Heart left ventricle (tissue), 16 donors: ENCODE data around the gene KCNRG. TPM values are rescaled to one million over a fixed set of nuclear protein-coding genes. Genes with fewer than 3 reads are reported as not detected.
"Not testable (repeated sequence)": the region's sequence is repeated elsewhere in the genome, so short reads cannot be mapped to it uniquely, and the experiment has no call there.

Experiments used
- ATAC-seq, 4 donors: fragments of 200-7000 bp; cut with Tn5 transposase; one replicate each; pipeline ENCODE4 v1.9.1; 2020 to 2022; ENCODE audit warnings: moderate library complexity in 4 of 4, mild to moderate bottlenecking in 3 of 4, moderate number of reproducible peaks in 1 of 4
- DNase-seq, 5 donors: peaks; one replicate each; pipeline ENCODE4 v3.0.0-alpha.2; 2020
- H3K27ac ChIP-seq, 12 donors: fragments of 200-600 bp; sonication (generic) in 4 of 12; one replicate each; pipeline versions ENCODE4 v1.5.0 to v1.8.0; 2016 to 2022; ENCODE audit warnings: mild to moderate bottlenecking in 2 of 12
- H3K27me3 ChIP-seq, 9 donors: fragments of 200-600 bp; sonication (generic) in 2 of 9; one replicate each; pipeline versions ENCODE4 v1.5.1 to v1.8.0; 2016 to 2022; ENCODE audit warnings: mild to moderate bottlenecking in 3 of 9
- H3K36me3 ChIP-seq, 9 donors: fragments of 200-600 bp; sonication (generic) in 2 of 9; one replicate each; pipeline versions ENCODE4 v1.5.0 to v1.8.0; 2018 to 2022; ENCODE audit warnings: mild to moderate bottlenecking in 2 of 9
- H3K4me1 ChIP-seq, 12 donors: fragments of 200-600 bp; sonication (generic) in 4 of 12; one replicate each; pipeline versions ENCODE4 v1.5.0 to v1.8.0; 2016 to 2022; ENCODE audit warnings: mild to moderate bottlenecking in 3 of 12
- H3K4me3 ChIP-seq, 12 donors: fragments of 200-600 bp; sonication (generic) in 4 of 12; one replicate each; pipeline versions ENCODE4 v1.5.0 to v1.8.0; 2017 to 2022; ENCODE audit warnings: mild to moderate bottlenecking in 9 of 12, moderate library complexity in 4 of 12
- H3K9me3 ChIP-seq, 12 donors: fragments of 200-600 bp; sonication (generic) in 4 of 12; one replicate each; pipeline versions ENCODE4 v1.5.0 to v1.8.0; 2016 to 2022; ENCODE audit warnings: mild to moderate bottlenecking in 1 of 12
- CTCF ChIP-seq, 12 donors: fragments of 200-600 bp; sonication (generic) in 4 of 12; IDR thresholded peaks; one replicate each; pipeline versions ENCODE4 v1.5.0 to v1.8.0; 2018 to 2022; ENCODE audit warnings: antibody characterized with exemption in 12 of 12, mild to moderate bottlenecking in 5 of 12
- POLR2A ChIP-seq, 2 donors: fragments of 450-650 bp; IDR thresholded peaks; one replicate each; pipeline ENCODE4 v1.6.1; 2017; ENCODE audit warnings: antibody characterized with exemption in 2 of 2, mild to moderate bottlenecking in 2 of 2, moderate library complexity in 2 of 2
- WGBS, 4 donors: extraction: QIAGEN DNeasy Blood & Tissue Kit in 2 of 4; methylation state at CpG; one replicate each; pipeline versions ENCODE4 v1.1.5 to v1.1.7; 2013 to 2018; 5-methylcytosine and 5-hydroxymethylcytosine counted together
- intact Hi-C, 10 donors: fragments of 100-400 bp; cut with DNase I; formaldehyde crosslinking; loops; one replicate each; pipeline versions ENCODE4 v1.11.1 to v1.14.2; 2022
- polyA plus RNA-seq, 2 donors: library from polyadenylated mRNA; stranded (reverse); fragments of 200-250 nt; gene quantifications; one replicate each; pipeline ENCODE4 v1.2.3, GENCODE V29; 2013
- total RNA-seq, 9 donors: library from RNA; depleted of rRNA in 2 of 9; stranded (reverse); fragments of >200 nt in 2 of 9; fragmentation: NEBNext Ultra II Directional in 3 of 9; extraction: Animal tissue kit (Norgen Biotek cat#: 25700) in 3 of 9; gene quantifications; one replicate each; pipeline versions ENCODE4 v1.1.0 to v1.2.4, GENCODE V29; 2016 to 2023
- donor health status: ischemic (EF 13 %, LVEDD 7.1; RV severe dilation, severe dysfunction).
- donor health status: healthy with polysubstance abuse.
- donor health status: DM: no; HTN: yes; CAD: no.
- donor health status: DM: no; HTN: no; CAD: no.
- donor health status: ischemic (EF 25% LVEDD 6.9; RV normal size, moderate dysfunction).
- donor health status: ischemic (EF 25% LVEDD 5.7; RV mildly dilated, moderate dysfunction).
- donor health status: healthy.
- donor health status: DM: yes; HTN: yes; CAD: no.
- donor health status: ischemic (EF 35%, LVEDD 5.7; RV mildly dilated, moderate dysfunction).
- donor health status: nonischemic (EF 11% LVEDD 7.7; RV severe dilation, severe dysfunction).
- donor health status: DM: yes; HTN: yes; CAD: no.
- donor health status: PGD.
- donor health status: ischemic (EF 29% LVEDD 5.4; RV normal size, mild dysfunction).
- donor health status: nonischemic (EF 23%, LVEDD 6.1; RV moderate dilation, normal function).

Gene KCNRG
- total and polyA plus RNA-seq, 11 donors: 0.15 to 3.2 (median 0.38) TPM; not detected in 3

- Histone ChIP-seq H3K27ac (no peak overlapping the region), H3K4me3 (no peak overlapping the region), H3K36me3 (peaks cover 0 to 18% (median 2%) of the 10 kb centered on the region in 9 donors), H3K4me1 (peaks cover 0 to 19% (median 0%) of the 10 kb centered on the region in 12 donors), H3K27me3 (no peaks in the 10 kb centered on the region), H3K9me3 (peaks cover 0 to 4% (median 0%) of the 10 kb centered on the region in 12 donors)
- 91 to 97% (median 92%) methylated on average over 1 of the region's 1 CpG for WGBS, 4 donors
- ATAC-seq (no peak), DNase-seq (no peak)
- TF ChIP-seq CTCF (IDR thresholded peaks at IDR 0.05) (no peak), POLR2A (IDR thresholded peaks at IDR 0.05) (no peak)
- intact Hi-C loops: no loop called here
These were observed 38.6 kb downstream of the KCNRG start for GRCh38 chr13:50053844-50054243.

GRCh38 chr13:50055454-50055853 lies 40.2 kb downstream of the KCNRG start:
- ATAC-seq: no peak
- Histone ChIP-seq H3K4me1 (peaks cover 0 to 19% (median 0%) of the 10 kb centered on the region in 12 donors), H3K9me3 (peaks cover 0 to 4% (median 0%) of the 10 kb centered on the region in 12 donors), H3K27me3 (no peaks in the 10 kb centered on the region), H3K4me3 (no peak overlapping the region), H3K27ac (peak overlapping the region in 1 of 12 donors; percentile 42), H3K36me3 (peaks cover 0 to 15% (median 7%) of the 10 kb centered on the region in 9 donors)
- TF ChIP-seq POLR2A (IDR thresholded peaks at IDR 0.05) (no peak), CTCF (IDR thresholded peaks at IDR 0.05) (no peak)
- WGBS, 4 donors: 60 to 81% (median 74%) methylated on average over 1 of the region's 1 CpG
- no peak for DNase-seq
- intact Hi-C loops: no loop called here

GRCh38 chr13:50060718-50061117 lies 45.5 kb downstream of the KCNRG start:
- Histone ChIP-seq H3K4me3 (no peak overlapping the region), H3K4me1 (peaks cover 0 to 13% (median 0%) of the 10 kb centered on the region in 12 donors), H3K27ac (no peak overlapping the region), H3K27me3 (no peaks in the 10 kb centered on the region), H3K36me3 (peaks cover 0 to 24% (median 14%) of the 10 kb centered on the region in 9 donors), H3K9me3 (no peaks in the 10 kb centered on the region)
- ATAC-seq: no peak
- WGBS, 4 donors: 97 to 99% (median 98%) methylated on average over 1 of the region's 1 CpG
- TF ChIP-seq CTCF (IDR thresholded peaks at IDR 0.05) (no peak), POLR2A (IDR thresholded peaks at IDR 0.05) (no peak)
- intact Hi-C loops: no loop called here
- no peak for DNase-seq

GRCh38 chr13:50062336-50062735 lies 47.1 kb downstream of the KCNRG start:
- intact Hi-C loops, H3K9me3 ChIP-seq, H3K27me3 ChIP-seq, H3K4me3 ChIP-seq, DNase-seq, ATAC-seq, H3K27ac ChIP-seq, H3K4me1 ChIP-seq: not testable (repeated sequence)
- peaks cover 0 to 36% (median 28%) of the 10 kb centered on the region in 9 donors for H3K36me3 ChIP-seq
- WGBS, 4 donors: 95 to 98% (median 98%) methylated on average over 7 of the region's 7 CpGs

GRCh38 chr13:50065712-50066111 lies 50.5 kb downstream of the KCNRG start:
- H3K4me1 ChIP-seq: peaks cover 0 to 20% (median 6%) of the 10 kb centered on the region in 12 donors
- peaks cover 0 to 35% (median 26%) of the 10 kb centered on the region in 9 donors for H3K36me3 ChIP-seq
- no peaks in the 10 kb centered on the region for H3K27me3 ChIP-seq
- TF ChIP-seq POLR2A (IDR thresholded peaks at IDR 0.05) (no peak), CTCF (IDR thresholded peaks at IDR 0.05) (no peak)
- 55 to 73% (median 70%) methylated on average over 1 of the region's 1 CpG for WGBS, 4 donors
- intact Hi-C loops: no loop called here
- no peak for DNase-seq
- no peaks in the 10 kb centered on the region for H3K9me3 ChIP-seq
- no peak for ATAC-seq
- no peak overlapping the region for H3K4me3 ChIP-seq
- no peak overlapping the region for H3K27ac ChIP-seq
